ENCODE data around the gene SUPT4H1.

SUPT4H1 gene

GRCh38 chr17:58319173-58320162 lies 32.5 kb downstream of the SUPT4H1 start:
- no peak overlapping the region for H3K4me3 ChIP-seq (ENCODE audit: low read depth in 1 of 2, low read length in 2 of 2)
- no peak overlapping the region for H3K27ac ChIP-seq (ENCODE audit: low read length)
- peaks cover 0 to 8% of the 10 kb centered on the region in 2 donors for H3K4me1 ChIP-seq (ENCODE audit: control insufficient read depth in 1 of 2, insufficient read depth in 2 of 2, low read length in 2 of 2)
- no peaks in the 10 kb centered on the region for H3K9me3 ChIP-seq (ENCODE audit: control insufficient read depth in 1 of 2, low read length in 2 of 2)
- H3K27me3 ChIP-seq (ENCODE audit: low read depth, low read length), result no peaks in the 10 kb centered on the region
- peaks cover 0 to 19% of the 10 kb centered on the region in 2 donors for H3K36me3 ChIP-seq (ENCODE audit: control insufficient read depth in 1 of 2, insufficient read depth in 2 of 2, low read length in 2 of 2)

- Histone ChIP-seq H3K27ac (ENCODE audit: low read length) (no peak overlapping the region), H3K9me3 (ENCODE audit: control insufficient read depth in 1 of 2, low read length in 2 of 2) (no peaks in the 10 kb centered on the region), H3K36me3 (ENCODE audit: control insufficient read depth in 1 of 2, insufficient read depth in 2 of 2, low read length in 2 of 2) (peaks cover 0 to 19% of the 10 kb centered on the region in 2 donors), H3K27me3 (ENCODE audit: low read depth, low read length) (no peaks in the 10 kb centered on the region), H3K4me3 (ENCODE audit: low read depth in 1 of 2, low read length in 2 of 2) (no peak overlapping the region), H3K4me1 (ENCODE audit: control insufficient read depth in 1 of 2, insufficient read depth in 2 of 2, low read length in 2 of 2) (peaks cover 0 to 5% of the 10 kb centered on the region in 2 donors)
Observed at GRCh38 chr17:58318627-58319172, 33.3 kb downstream of the SUPT4H1 start.

- Histone ChIP-seq H3K27me3 (ENCODE audit: low read depth, low read length) (no peaks in the 10 kb centered on the region), H3K4me3 (ENCODE audit: low read depth in 1 of 2, low read length in 2 of 2) (no peak overlapping the region), H3K36me3 (ENCODE audit: control insufficient read depth in 1 of 2, insufficient read depth in 2 of 2, low read length in 2 of 2) (peaks cover 0 to 19% of the 10 kb centered on the region in 2 donors), H3K27ac (ENCODE audit: low read length) (no peak overlapping the region), H3K9me3 (ENCODE audit: control insufficient read depth in 1 of 2, low read length in 2 of 2) (no peaks in the 10 kb centered on the region), H3K4me1 (ENCODE audit: control insufficient read depth in 1 of 2, insufficient read depth in 2 of 2, low read length in 2 of 2) (no peaks in the 10 kb centered on the region)
Observed at GRCh38 chr17:58318065-58318481, 33.9 kb downstream of the SUPT4H1 start.

- Histone ChIP-seq H3K27me3 (ENCODE audit: low read depth, low read length) (no peaks in the 10 kb centered on the region), H3K27ac (ENCODE audit: low read length) (no peak overlapping the region)
Observed at GRCh38 chr17:58317421-58318064, 34.5 kb downstream of the SUPT4H1 start.

GRCh38 chr17:58316260-58316960 lies 35.6 kb downstream of the SUPT4H1 start:
- Histone ChIP-seq H3K27me3 (ENCODE audit: low read depth, low read length) (no peaks in the 10 kb centered on the region), H3K4me1 (ENCODE audit: control insufficient read depth in 1 of 2, insufficient read depth in 2 of 2, low read length in 2 of 2) (no peaks in the 10 kb centered on the region), H3K9me3 (ENCODE audit: control insufficient read depth in 1 of 2, low read length in 2 of 2) (no peaks in the 10 kb centered on the region), H3K36me3 (ENCODE audit: control insufficient read depth in 1 of 2, insufficient read depth in 2 of 2, low read length in 2 of 2) (peaks cover 0 to 19% of the 10 kb centered on the region in 2 donors), H3K4me3 (ENCODE audit: low read depth in 1 of 2, low read length in 2 of 2) (no peak overlapping the region), H3K27ac (ENCODE audit: low read length) (no peak overlapping the region)

More at GRCh38 chr17:58317421-58318064, 34.5 kb downstream of the SUPT4H1 start:
- no peaks in the 10 kb centered on the region for H3K9me3 ChIP-seq (ENCODE audit: control insufficient read depth in 1 of 2, low read length in 2 of 2)
- peaks cover 0 to 19% of the 10 kb centered on the region in 2 donors for H3K36me3 ChIP-seq (ENCODE audit: control insufficient read depth in 1 of 2, insufficient read depth in 2 of 2, low read length in 2 of 2)
- H3K4me3 ChIP-seq (ENCODE audit: low read depth in 1 of 2, low read length in 2 of 2), result no peak overlapping the region
- no peaks in the 10 kb centered on the region for H3K4me1 ChIP-seq (ENCODE audit: control insufficient read depth in 1 of 2, insufficient read depth in 2 of 2, low read length in 2 of 2)

- H3K36me3 ChIP-seq (ENCODE audit: control insufficient read depth in 1 of 2, insufficient read depth in 2 of 2, low read length in 2 of 2), result peaks cover 0 to 22% of the 10 kb centered on the region in 2 donors
- no peaks in the 10 kb centered on the region for H3K4me1 ChIP-seq (ENCODE audit: control insufficient read depth in 1 of 2, insufficient read depth in 2 of 2, low read length in 2 of 2)
- H3K4me3 ChIP-seq (ENCODE audit: low read depth in 1 of 2, low read length in 2 of 2), result no peak overlapping the region
- H3K9me3 ChIP-seq (ENCODE audit: control insufficient read depth in 1 of 2, low read length in 2 of 2), result no peaks in the 10 kb centered on the region
- no peaks in the 10 kb centered on the region for H3K27me3 ChIP-seq (ENCODE audit: low read depth, low read length)
- H3K27ac ChIP-seq (ENCODE audit: low read length), result no peak overlapping the region
Observed at GRCh38 chr17:58315750-58316149, 36.3 kb downstream of the SUPT4H1 start.

GRCh38 chr17:58315281-58315711 lies 36.7 kb downstream of the SUPT4H1 start:
- Histone ChIP-seq H3K27ac (ENCODE audit: low read length) (no peak overlapping the region), H3K36me3 (ENCODE audit: control insufficient read depth in 1 of 2, insufficient read depth in 2 of 2, low read length in 2 of 2) (peaks cover 0 to 19% of the 10 kb centered on the region in 2 donors), H3K4me1 (ENCODE audit: control insufficient read depth in 1 of 2, insufficient read depth in 2 of 2, low read length in 2 of 2) (no peaks in the 10 kb centered on the region), H3K9me3 (ENCODE audit: control insufficient read depth in 1 of 2, low read length in 2 of 2) (no peaks in the 10 kb centered on the region), H3K4me3 (ENCODE audit: low read depth in 1 of 2, low read length in 2 of 2) (no peak overlapping the region), H3K27me3 (ENCODE audit: low read depth, low read length) (no peaks in the 10 kb centered on the region)

- peaks cover 0 to 13% of the 10 kb centered on the region in 2 donors for H3K36me3 ChIP-seq (ENCODE audit: control insufficient read depth in 1 of 2, insufficient read depth in 2 of 2, low read length in 2 of 2)
- no peak overlapping the region for H3K4me3 ChIP-seq (ENCODE audit: low read depth in 1 of 2, low read length in 2 of 2)
- H3K27me3 ChIP-seq (ENCODE audit: low read depth, low read length), result no peaks in the 10 kb centered on the region
- no peaks in the 10 kb centered on the region for H3K9me3 ChIP-seq (ENCODE audit: control insufficient read depth in 1 of 2, low read length in 2 of 2)
- no peaks in the 10 kb centered on the region for H3K4me1 ChIP-seq (ENCODE audit: control insufficient read depth in 1 of 2, insufficient read depth in 2 of 2, low read length in 2 of 2)
- H3K27ac ChIP-seq (ENCODE audit: low read length), result no peak overlapping the region
Observed at GRCh38 chr17:58314706-58315015, 37.3 kb downstream of the SUPT4H1 start.

- Histone ChIP-seq H3K4me1 (ENCODE audit: control insufficient read depth in 1 of 2, insufficient read depth in 2 of 2, low read length in 2 of 2) (no peaks in the 10 kb centered on the region), H3K27ac (ENCODE audit: low read length) (no peak overlapping the region), H3K27me3 (ENCODE audit: low read depth, low read length) (no peaks in the 10 kb centered on the region), H3K9me3 (ENCODE audit: control insufficient read depth in 1 of 2, low read length in 2 of 2) (no peaks in the 10 kb centered on the region), H3K4me3 (ENCODE audit: low read depth in 1 of 2, low read length in 2 of 2) (no peak overlapping the region), H3K36me3 (ENCODE audit: control insufficient read depth in 1 of 2, insufficient read depth in 2 of 2, low read length in 2 of 2) (peaks cover 0 to 13% of the 10 kb centered on the region in 2 donors)
Observed at GRCh38 chr17:58313815-58314705, 37.9 kb downstream of the SUPT4H1 start.

- H3K4me3 ChIP-seq (ENCODE audit: low read depth in 1 of 2, low read length in 2 of 2), result no peak overlapping the region
- H3K36me3 ChIP-seq (ENCODE audit: control insufficient read depth in 1 of 2, insufficient read depth in 2 of 2, low read length in 2 of 2), result peaks cover 0 to 13% of the 10 kb centered on the region in 2 donors
- no peaks in the 10 kb centered on the region for H3K27me3 ChIP-seq (ENCODE audit: low read depth, low read length)
- no peaks in the 10 kb centered on the region for H3K4me1 ChIP-seq (ENCODE audit: control insufficient read depth in 1 of 2, insufficient read depth in 2 of 2, low read length in 2 of 2)
- H3K27ac ChIP-seq (ENCODE audit: low read length), result no peak overlapping the region
- no peaks in the 10 kb centered on the region for H3K9me3 ChIP-seq (ENCODE audit: control insufficient read depth in 1 of 2, low read length in 2 of 2)
Observed at GRCh38 chr17:58312829-58313228, 39.2 kb downstream of the SUPT4H1 start.
